Activated CD8-positive, alpha-beta memory T cell treated with anti-CD3 and anti-CD28 coated beads, Interleukin-2, amount 50 U/mL, for 24 hours (primary cell): ENCODE results near the gene TMCC3.

Source experiments
- DNase-seq: peaks from one replicate; pipeline ENCODE4 v3.0.0-alpha.2; 2020; ENCODE audit errors: extremely low read depth

Gene TMCC3

DNA sequence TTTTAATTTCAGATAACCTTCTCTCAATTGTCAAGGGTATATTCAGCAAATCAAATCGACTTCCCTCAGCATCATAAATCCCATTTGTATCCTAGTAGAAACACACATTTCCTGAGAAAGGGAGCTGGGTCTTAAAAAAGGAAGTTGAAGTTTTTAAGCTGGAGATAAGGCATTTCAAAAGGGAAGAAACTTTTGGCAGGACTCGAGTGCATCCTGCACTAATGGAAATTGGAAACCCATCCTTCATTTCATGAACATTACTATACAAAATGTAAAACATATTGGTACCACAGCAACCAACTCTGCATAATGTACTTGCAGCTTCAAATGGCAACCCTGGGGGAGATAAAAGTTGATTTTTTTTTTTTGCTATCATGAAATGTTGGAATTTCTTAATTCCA is 23.7 kb upstream of the TMCC3 start:
- no peak for DNase-seq

DNA sequence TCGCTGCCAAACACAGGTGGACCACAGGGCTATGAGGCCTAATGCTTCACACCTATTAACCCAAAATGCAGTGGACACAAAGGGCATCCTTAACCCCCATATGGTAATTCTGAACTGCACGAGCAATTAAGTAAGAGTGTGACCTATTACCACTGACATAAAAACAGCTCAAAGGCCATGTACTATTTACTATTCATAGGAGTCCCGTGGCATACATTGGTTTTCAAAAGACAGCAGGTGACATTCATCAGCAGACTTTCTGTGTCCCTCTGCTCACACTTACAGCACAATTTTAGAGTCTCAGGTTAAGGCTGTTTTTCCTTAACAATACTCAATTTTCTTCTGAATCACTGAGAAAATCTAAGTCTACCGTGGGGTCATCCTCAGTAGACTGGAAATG is 23.1 kb upstream of the TMCC3 start:
- DNase-seq: no peak

DNA sequence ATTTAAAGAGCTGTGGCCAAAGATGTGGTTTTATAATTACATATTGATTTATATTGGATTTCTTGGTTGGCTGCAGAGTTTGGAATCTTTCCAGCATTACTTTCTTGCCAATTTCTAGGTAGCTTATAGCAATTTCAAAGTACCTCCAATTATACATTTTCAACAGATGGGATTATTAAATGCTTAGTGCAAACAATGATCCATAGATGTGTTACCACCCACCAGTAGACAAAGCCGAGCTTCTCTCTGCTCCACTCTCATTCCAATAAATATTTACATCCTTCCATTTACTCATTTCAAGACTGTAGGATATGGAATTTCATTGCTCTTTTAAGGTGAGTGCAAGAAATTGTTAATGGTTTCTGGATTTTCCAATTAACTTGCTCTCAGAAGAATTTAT is 21.6 kb upstream of the TMCC3 start:
- DNase-seq: no peak

DNA sequence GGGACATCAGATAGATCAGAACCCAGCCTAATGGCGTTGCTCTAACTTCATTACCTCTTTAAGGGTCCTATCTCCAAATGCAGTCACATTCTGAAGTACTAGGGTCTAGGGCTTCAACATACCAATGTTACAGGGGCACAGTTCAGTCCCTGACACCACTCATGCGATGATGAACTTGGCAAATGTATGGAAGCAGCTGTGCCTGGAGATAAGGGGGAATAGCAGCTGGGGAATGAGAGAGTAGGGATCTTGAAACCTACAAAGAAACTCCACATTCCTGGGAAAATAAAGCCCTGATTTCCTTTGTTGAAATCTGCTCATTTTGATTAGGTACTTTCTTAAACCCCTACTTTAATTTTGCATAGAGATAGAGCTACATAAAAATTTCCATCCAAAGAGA is 20.5 kb upstream of the TMCC3 start:
- no peak for DNase-seq

DNA sequence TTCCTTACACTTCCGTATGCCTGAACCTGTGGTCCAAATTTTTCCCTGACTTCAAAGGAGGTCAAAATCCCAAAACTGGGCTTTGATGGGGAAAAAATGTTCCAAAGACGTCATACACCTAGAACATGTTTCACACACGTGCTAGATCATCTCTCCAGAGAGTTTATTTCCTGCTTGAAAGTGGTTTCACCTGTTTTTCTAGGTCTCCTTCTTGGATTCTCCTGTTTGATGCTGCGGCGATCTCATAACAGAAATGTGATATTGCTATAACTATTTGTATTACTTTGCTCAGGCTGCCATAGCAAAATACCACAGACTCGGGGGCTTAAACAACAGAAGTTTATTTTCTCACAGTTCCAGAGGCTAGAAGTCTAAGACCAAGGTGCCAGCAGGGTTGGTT is 19.7 kb upstream of the TMCC3 start:
- DNase-seq: no peak

DNA sequence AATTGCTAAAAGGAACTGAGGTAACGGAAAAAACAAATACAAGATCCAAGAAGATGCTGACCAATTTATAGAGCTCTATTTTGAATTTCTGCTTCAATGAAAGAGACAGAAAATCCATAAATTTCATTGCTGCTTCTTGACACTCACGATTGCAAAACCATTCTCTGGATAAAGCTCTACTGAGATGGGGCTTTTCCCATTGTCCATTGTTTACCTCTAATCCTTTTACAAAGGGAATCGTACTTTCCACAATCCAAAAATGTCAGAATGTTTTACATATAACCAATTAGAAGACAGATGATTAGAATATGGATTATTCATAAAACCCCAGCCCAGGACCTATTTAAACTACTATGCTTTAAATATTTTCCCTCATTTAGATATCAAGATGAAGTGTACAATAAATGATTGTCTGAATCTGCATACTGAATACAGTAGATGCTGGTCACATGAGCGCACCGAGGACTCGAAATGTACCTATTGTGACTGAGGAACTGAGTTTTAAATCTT is 16.7 kb upstream of the TMCC3 start:
- DNase-seq: no peak

DNA sequence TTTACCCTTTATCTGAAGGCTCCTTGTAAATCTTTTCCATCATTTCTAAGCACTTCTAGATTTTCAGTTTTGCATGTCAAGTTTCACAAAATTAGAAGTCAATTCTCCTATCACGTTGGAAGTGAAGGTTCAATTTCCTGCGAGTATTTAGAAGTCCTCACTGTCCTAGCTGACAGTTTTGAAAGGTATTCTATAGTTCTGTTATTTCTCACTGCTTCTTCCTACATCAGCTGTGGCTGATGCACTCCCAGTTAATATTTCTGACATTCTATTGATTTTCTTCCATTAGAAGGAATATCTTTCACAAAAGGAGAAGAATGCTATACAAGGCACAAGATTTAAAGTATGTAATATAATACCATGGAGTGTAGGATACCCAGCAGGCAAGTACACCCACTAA is 15.8 kb upstream of the TMCC3 start:
- DNase-seq: no peak

DNA sequence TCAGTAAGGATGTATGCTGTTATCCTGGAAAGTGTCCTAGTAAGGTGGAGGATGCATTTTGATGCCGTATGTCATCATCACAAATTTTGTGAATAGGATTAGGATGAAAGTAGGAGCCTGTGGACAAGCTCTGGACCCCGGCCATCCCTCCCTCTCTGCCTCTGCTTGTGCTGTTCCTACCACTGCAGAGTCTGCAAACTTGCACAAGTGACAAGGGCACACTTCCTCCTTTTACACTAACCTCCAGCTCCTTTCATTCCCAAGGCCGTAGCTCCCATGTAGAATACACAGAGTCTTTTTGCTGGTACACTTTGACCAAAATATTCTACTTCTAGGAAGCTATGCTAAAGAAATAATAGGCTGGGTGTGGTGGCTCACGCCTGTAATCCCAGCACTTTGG is 13.3 kb upstream of the TMCC3 start:
- DNase-seq: no peak

DNA sequence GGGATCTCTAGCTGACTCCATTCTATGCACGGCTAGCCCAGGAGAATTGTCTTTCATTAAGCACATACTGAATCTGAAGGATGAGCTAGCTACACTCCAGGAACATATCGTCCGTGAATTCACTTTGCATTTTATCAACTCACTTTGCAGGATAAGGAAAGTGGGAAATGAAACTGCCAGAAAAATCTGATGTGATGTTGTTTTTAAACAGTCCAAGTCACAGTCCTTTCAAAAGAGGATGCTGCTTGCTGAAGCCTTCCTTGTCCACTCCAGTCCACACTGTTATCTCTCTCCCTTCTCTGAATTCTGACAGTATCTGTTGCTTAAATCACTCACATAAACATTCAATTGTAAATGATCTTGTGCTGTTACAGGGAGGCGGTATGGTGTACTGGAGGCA is 12.7 kb upstream of the TMCC3 start:
- DNase-seq: no peak

DNA sequence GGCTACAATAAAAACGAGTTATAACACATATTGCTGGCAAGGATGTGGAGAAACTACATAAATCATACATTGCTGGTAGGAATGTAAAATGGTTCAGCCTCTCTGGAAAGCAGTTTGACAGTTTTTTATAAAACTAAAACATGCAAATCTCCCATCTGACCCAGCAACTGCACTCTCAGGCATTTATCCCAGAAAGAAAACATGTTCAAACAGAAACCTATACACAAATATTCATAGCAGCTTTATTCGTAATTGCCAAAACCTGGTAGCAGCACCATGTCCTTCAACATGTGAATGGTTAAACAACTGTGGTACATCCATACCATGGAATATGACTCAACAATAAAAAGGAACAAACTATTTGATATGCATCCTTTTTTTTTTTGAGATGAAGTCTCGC is 10.1 kb upstream of the TMCC3 start:
- no peak for DNase-seq

DNA sequence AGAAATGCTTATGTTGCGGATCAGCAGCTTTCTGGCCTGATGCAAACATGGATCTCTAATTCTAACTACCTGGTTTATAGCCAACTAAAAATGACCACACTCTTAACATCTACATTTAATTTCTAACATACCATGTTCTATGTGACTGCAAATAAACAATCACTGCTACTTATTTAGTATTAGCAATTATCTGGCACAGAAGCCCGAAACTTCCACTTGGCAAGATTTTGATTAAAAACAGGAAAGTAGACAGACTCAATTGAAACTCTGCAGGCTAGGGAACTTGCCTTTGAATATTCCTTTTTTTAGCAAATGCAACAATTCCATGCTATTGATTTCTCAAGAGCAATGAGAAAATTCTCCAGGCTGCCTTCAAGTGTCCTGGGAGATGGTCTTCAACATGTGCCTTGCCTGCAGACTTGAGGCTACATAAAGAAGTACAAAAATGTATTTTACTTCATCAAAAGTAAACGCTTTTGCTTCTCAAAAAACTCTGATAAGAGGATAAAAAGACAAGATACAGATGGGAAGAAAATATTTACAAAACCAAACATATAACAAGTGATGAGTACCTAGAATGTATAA is 9.1 kb upstream of the TMCC3 start:
- no peak for DNase-seq

DNA sequence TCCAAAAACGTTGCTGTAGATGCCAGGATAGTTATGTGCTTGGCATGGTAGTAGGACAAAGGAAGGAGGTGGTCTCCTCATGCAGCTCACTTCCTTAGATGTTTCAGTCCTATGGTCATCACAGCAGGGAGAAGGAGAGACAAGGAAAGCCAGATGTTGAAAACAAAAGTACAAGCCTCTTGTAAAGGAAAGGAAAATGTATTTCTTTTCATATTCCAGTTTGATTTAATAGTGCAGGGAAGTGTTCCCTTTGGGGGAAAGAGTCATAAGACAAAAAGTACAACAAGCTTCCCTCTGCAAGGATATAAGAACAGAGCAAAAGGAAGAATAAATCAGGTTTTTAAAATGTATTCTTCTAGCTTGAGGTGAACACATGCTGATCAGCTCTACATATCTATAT is 8.6 kb upstream of the TMCC3 start:
- no peak for DNase-seq

DNA sequence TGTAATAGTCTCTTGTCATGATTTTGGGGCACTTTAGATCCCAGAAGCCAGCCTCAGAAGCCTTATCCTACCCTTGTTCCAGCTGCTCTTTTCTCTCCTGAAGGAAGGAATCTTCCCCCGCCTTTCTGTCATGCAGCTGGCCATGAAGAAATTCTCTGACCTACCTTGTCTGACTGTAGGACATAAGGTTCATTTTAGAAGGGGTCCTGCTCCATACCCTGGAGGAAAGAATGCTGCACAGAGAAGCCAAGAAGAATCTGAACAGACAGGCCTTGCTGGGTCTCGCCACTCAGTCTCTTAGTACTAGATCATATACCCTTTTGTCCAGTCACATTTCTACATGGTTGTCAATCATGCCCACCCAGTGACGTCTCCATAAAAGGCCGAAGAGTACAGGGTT is 6.2 kb upstream of the TMCC3 start:
- DNase-seq: no peak

DNA sequence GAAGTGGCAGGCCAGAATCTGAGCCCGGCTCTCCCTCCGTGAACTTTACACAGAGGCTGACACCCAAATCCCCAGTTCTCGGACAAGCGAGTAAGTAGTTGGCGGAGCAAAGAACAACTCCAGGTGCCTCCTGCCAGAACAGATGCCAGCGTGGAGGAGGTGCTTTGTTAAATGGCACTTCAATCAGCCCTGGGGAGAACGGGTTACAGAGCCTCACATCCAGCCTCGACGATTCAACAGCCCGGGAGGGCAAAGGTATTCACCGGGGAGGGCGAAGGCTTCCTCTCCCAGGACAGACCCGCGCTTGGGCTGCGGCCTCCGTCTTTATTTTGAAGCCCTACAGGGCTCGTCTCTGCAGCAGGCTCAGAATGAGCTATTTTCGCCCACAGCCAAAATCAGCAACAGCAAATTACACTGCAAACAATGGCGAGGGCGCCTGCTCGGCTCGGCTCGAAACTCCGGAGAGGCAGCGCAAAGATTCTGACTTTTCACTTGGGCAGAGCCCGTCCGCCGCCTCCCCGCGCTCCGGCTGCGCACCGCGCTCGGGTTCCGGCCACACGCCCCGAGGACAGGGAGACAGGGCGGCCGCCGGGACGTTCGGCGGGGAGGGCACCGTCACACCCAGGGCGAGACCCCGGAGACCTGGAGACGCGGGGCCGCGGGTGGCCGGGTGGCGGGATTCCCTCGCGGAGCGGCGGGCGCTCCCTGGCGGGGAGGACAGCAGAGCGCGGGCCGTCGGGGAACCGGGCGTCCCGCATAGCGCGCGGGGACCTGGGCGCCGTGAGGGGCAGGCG is 811 bp downstream of the TMCC3 start:
- DNase-seq: no peak

DNA sequence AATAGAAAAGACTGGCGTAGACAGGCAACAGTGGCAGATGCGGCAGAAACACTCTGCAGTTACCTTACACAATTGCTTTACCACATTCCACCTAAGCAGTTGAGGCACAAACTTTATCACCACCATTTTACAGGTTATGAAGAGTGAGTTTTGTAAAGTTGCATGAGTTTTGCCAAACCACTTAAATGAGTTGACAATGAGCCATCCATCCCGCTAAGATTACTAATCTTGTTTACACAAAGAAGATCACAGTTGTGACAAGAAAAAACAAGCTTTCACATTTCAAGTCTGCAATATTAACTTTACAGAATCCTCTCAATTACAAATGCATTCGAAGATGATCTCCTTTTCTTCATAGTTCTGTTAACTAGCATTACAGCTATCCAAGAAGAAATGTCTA is 1.8 kb downstream of the TMCC3 start:
- DNase-seq: no peak

DNA sequence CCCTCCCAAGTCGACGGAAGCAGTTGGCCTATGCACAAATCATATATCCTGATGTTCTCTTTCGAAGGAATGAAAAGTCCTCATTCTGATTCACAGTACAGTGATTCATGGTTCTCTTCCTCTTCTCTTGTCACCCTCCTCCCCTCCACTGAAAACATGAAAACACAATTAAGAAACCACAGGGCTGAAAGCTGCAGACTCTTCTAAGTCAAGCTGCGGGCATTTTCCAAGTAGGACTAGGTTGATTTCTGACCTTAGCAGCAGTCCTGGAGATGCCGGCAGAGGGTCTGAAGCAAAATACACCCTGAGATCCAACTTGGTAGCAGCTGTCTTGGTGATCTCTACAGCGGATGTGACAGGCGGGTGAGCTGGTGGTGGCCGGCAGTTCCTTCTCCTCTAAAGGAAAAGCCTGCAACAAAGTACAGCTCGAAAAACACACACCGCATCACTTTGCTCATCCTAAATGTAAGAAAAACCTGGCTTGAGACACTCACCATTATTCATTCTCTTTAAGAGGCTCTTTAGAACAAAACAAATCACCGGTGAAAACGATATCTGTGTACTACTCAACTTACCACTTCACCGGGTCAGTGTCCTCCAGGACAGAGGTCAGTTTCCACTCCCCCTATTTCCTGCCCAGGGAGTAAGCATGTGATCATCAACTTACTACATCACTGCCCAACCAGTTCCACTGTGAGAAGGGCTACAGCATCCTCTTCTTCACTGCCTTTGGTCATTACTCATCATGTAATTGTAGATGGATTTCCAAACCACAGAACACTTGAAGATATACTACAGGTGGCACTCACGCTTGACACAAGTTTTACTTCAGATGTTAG is 6.0 kb downstream of the TMCC3 start:
- no peak for DNase-seq

DNA sequence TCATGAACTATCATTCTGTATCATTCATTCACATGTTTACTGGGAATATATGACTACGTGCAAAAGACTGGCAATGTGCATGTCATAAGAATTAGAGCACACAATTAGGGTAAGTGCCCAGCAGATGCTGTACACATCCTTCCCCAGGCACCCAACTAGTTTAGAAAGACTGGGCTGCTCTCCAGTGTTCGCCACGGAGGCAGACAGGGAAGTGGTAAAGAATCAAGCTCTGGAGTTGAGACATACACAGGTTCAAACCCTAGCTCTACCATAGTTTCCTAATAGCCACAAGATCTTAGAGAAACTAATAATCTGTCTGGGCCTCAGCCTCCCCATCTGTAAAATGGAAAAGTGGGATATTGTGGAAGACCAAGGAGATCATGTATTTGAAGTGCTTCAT is 6.8 kb downstream of the TMCC3 start:
- DNase-seq: no peak

DNA sequence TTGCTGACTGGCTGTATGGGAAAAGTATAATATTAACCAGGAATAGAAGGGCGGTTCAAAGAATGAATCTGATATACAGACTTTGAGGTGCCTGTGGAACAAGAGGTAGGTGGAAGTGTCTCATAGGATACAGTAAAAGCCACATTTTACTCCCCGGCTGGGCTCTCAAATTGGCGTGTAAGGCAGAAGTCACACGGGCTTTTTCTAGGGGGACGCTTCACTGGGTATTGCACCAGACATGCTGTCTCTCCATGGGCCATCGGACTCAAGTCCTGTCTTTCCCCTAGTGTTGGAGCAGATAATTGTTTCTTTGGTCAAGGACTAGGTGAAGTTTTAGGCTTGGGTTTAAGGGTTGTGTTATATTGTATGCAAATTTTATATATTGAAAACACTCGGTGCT is 9.1 kb downstream of the TMCC3 start:
- DNase-seq: no peak

DNA sequence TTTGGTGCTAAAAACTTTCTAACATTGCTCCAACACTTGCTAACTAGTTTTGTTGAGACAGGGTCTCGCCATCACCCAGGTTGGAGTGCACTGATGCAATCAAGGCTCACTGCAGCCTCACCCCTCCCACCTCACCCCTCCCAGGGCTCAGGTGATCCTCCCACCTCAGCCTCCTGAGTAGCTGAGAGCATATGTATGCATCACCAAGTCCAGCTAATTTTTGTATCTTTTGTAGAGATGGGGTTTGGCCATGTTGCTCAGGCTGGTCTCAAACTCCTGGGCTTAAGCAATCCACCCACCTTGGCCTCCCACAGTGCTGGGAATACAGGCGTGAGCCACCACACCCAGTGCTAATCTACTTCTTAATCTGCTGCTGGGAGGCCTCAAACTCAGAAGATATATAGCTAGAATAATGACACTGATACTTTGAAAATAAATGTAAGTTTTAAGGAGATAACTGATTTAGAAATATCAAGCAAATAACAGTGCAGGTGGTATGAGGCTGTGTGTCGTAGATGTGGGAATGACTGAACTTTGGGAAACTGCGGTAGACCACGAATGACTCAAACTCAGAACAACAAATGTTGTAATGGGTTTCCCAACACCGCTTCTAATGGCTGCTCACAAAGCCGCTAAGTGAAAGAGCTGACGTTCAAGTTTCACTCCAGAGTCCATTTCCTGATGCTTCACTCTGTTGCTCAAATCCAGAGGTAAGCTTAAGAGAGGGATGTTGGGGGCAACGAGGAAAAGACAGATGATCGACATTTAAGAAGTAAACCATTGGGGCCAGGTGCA is 10.0 kb downstream of the TMCC3 start:
- DNase-seq: peak; percentile 21

DNA sequence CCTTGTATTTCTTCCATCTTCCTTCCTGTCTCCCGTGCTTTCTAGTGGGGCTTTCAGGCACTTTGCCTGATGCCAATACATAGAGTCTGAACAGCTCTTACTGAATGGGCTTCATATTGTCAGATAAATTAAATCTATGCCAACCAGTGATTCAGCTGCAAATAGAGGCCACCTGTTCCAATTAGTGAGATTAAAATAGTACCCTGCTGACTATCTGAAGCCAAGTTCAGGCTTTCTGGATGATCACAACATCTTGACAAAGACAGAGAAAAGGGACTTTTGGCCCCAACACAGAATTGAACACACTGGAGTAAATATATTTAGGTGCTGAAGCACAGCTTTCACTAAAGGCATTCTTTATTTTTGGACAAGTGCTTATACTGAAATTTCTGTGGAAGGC is 11.8 kb downstream of the TMCC3 start:
- DNase-seq: no peak

DNA sequence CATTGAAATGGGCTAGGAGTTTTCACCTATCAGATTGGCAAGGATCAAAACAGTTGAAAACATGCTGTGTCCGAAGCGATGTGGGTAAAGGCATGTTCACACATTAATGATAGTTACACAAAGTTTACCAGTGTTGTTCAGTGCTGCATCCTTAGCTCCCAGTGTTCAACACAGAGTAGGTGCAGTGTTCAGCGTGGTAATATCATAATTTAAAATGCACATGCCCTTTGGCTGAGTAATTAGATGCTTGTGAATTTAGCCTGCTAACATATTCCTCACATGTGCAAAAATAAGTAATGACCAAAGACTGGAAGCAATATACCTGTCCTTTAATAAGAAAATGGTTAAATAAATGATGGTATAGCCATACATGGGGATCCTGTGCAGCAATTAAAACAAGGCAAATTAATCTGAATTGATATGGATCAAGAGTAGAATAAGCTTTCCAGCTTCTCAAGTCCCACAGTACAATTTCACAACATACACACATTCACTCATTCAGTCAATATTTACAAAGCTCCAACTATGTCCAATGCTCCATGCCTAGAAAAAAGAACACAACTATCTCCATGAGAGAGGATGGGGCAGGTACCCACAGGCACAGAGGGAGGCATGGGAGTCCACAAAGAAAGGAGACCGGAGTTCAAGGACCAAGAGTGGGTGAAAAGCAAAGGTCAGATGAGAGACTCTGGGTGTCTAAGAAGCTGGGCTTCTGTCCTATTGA is 12.8 kb downstream of the TMCC3 start:
- no peak for DNase-seq
